HCT116 (cell line): ENCODE results near the gene PTHLH. TPM values are rescaled to one million over a fixed set of nuclear protein-coding genes. Genes with fewer than 3 reads are reported as not detected.

Experiments
- ATAC-seq: fragments of 200-7000 bp; cut with Tn5 transposase; 2 replicates; pipeline ENCODE4 v1.9.1; 2020; ENCODE audit warnings: mild to moderate bottlenecking, moderate library complexity
- BruUV-seq: library from RNA; stranded (reverse); fragments of 400-500 nt; replicated peaks from 2 replicates; lab custom pipeline; 2021; lab: Mats Ljungman, UMichigan
- CTCF ChIA-PET: fragments of 300-600 bp; sonication (Branson Sonifier 250); formaldehyde crosslinking; loops from one replicate; lab custom pipeline; 2021; ENCODE audit warnings: antibody characterized with exemption; lab: Charles Lee
- POLR2A ChIA-PET: fragments of 300-600, 350-600 bp; sonication (Branson Sonifier 250); formaldehyde crosslinking; loops from one replicate; lab custom pipeline; 2021; ENCODE audit warnings: antibody characterized with exemption; lab: Charles Lee
- RAD21 ChIA-PET, 2 experiments: fragments of 300-600 bp; sonication (Branson Sonifier 250); formaldehyde crosslinking; loops; one replicate each; lab custom pipeline; 2023; ENCODE audit warnings: low total read pairs in 2 of 2; ENCODE audit not compliant: uncharacterized antibody in 2 of 2, unreplicated experiment in 2 of 2, low non-redundant PET in 1 of 2; lab: Charles Lee
- DNase-seq: peaks from one replicate; pipeline ENCODE4 v3.0.0-alpha.2; 2010; ENCODE audit warnings: low read depth, low spot score
- H2AFZ ChIP-seq: fragments of 200-600 bp; shearing (Covaris generic), sonication (generic); 2 replicates; pipeline ENCODE4 v1.6.1; 2017; ENCODE audit warnings: low read depth, mixed run types, mixed read lengths, antibody characterized with exemption, low read length; ENCODE audit not compliant: poor library complexity, severe bottlenecking
- H3K27ac ChIP-seq: 2 replicates; pipeline ENCODE4 v1.5.1; 2012; ENCODE audit warnings: low read depth, low read length
- H3K27me3 ChIP-seq: fragments of 200-600 bp; sonication (generic); 2 replicates; pipeline ENCODE4 v1.6.1; 2016; ENCODE audit warnings: mixed run types, low read length, mixed read lengths; ENCODE audit not compliant: insufficient read depth
- H3K36me3 ChIP-seq, 2 experiments: fragments of 200-500 bp in 1 of 2; fragments of 200-600 bp in 1 of 2; sonication (Bioruptor generic) in 1 of 2; sonication (generic) in 1 of 2; 2 replicates each; pipeline versions ENCODE4 v1.5.1 to v1.6.1; 2014 to 2016; ENCODE audit warnings: low read length in 2 of 2, inconsistent platforms in 1 of 2, mixed read lengths in 1 of 2, mixed run types in 1 of 2; ENCODE audit not compliant: insufficient read depth in 2 of 2, control insufficient read depth in 1 of 2
- H3K4me1 ChIP-seq, 2 experiments: fragments of 200-600 bp in 1 of 2; sonication (generic) in 1 of 2; 2 replicates each; pipeline versions ENCODE4 v1.5.1 to v1.6.1; 2012 to 2017; ENCODE audit warnings: low read length in 2 of 2, inconsistent platforms in 1 of 2, mild to moderate bottlenecking in 1 of 2, mixed read lengths in 1 of 2, mixed run types in 1 of 2, moderate library complexity in 1 of 2; ENCODE audit not compliant: insufficient read depth in 2 of 2, control insufficient read depth in 1 of 2
- H3K4me2 ChIP-seq: fragments of 200-600 bp; sonication (generic); 2 replicates; pipeline ENCODE4 v1.6.1; 2017; ENCODE audit warnings: mixed run types, low read length, mixed read lengths
- H3K4me3 ChIP-seq, 2 experiments: fragments of 200-600 bp in 1 of 2; sonication (generic) in 1 of 2; replicated peaks in 1 of 2; 2 replicates each; pipeline ENCODE4 v1.5.1; 2011 to 2016; ENCODE audit warnings: low read length in 2 of 2, control low read depth in 1 of 2, low read depth in 1 of 2, mild to moderate bottlenecking in 1 of 2, mixed read lengths in 1 of 2, mixed run types in 1 of 2
- H3K79me2 ChIP-seq: fragments of 200-600 bp; sonication (generic); 2 replicates; pipeline ENCODE4 v1.6.1; 2017; ENCODE audit warnings: mild to moderate bottlenecking, mixed run types, low read length, moderate library complexity, mixed read lengths; ENCODE audit not compliant: insufficient read depth
- H3K9ac ChIP-seq: fragments of 200-600 bp; sonication (generic); 2 replicates; pipeline ENCODE4 v1.6.1; 2016; ENCODE audit warnings: low read length, mixed read lengths
- H3K9me2 ChIP-seq: fragments of 200-600 bp; sonication (generic), shearing (Covaris generic); 2 replicates; pipeline ENCODE4 v1.6.1; 2017; ENCODE audit warnings: mixed run types, mild to moderate bottlenecking, moderate library complexity; ENCODE audit not compliant: insufficient read depth
- H3K9me3 ChIP-seq, 2 experiments: fragments of 200-500 bp in 1 of 2; fragments of 200-600 bp in 1 of 2; sonication (Bioruptor generic) in 1 of 2; sonication (generic) in 1 of 2; 2 replicates each; pipeline ENCODE4 v1.6.1; 2014 to 2017; ENCODE audit warnings: low read length in 2 of 2, mixed read lengths in 2 of 2, inconsistent platforms in 1 of 2, low read depth in 1 of 2, mild to moderate bottlenecking in 1 of 2, mixed run types in 1 of 2, moderate library complexity in 1 of 2; ENCODE audit not compliant: control insufficient read depth in 1 of 2, insufficient read depth in 1 of 2
- H4K20me1 ChIP-seq: fragments of 200-600 bp; sonication (generic), shearing (Covaris generic); 2 replicates; pipeline ENCODE4 v1.6.1; 2017; ENCODE audit warnings: mixed run types, mild to moderate bottlenecking, moderate library complexity; ENCODE audit not compliant: insufficient read depth
- ATF3 ChIP-seq: IDR thresholded peaks from 2 replicates; pipeline ENCODE4 v1.6.1; 2012
- CEBPB ChIP-seq: IDR thresholded peaks from 2 replicates; pipeline ENCODE4 v1.6.1; 2012; ENCODE audit warnings: low read depth
- EGR1 ChIP-seq: IDR thresholded peaks from 2 replicates; pipeline ENCODE4 v1.6.1; 2012; ENCODE audit warnings: low read depth
- ELF1 ChIP-seq: IDR thresholded peaks from 2 replicates; pipeline ENCODE4 v1.6.1; 2012; ENCODE audit warnings: low read depth, borderline replicate concordance
- FOSL1 ChIP-seq: IDR thresholded peaks from 2 replicates; pipeline ENCODE4 v1.6.1; 2012; ENCODE audit warnings: low read depth
- MAX ChIP-seq: IDR thresholded peaks from 2 replicates; pipeline ENCODE4 v1.6.1; 2012
- REST ChIP-seq: IDR thresholded peaks from 2 replicates; pipeline ENCODE4 v1.6.1; 2012; ENCODE audit warnings: low read depth
- SIN3A ChIP-seq: IDR thresholded peaks from 2 replicates; pipeline ENCODE4 v1.6.1; 2012; ENCODE audit warnings: low read depth
- TCF7L2 ChIP-seq: IDR thresholded peaks from 2 replicates; pipeline ENCODE4 v1.7.0; 2011; ENCODE audit warnings: borderline replicate concordance, inconsistent platforms; ENCODE audit not compliant: insufficient read depth, insufficient read length; ENCODE audit errors: extremely low read depth
- YY1 ChIP-seq: IDR thresholded peaks from 2 replicates; pipeline ENCODE4 v1.6.1; 2011; ENCODE audit warnings: low read length, low read depth, moderate library complexity, mild to moderate bottlenecking; ENCODE audit not compliant: insufficient replicate concordance; ENCODE audit errors: extremely low read depth
- ZBTB33 ChIP-seq: IDR thresholded peaks from 2 replicates; pipeline ENCODE4 v1.6.1; 2011; ENCODE audit warnings: mild to moderate bottlenecking, low read length, moderate library complexity; ENCODE audit not compliant: insufficient replicate concordance; ENCODE audit errors: extremely low read depth
- ZFX ChIP-seq: fragments of 450-650 bp; IDR thresholded peaks from 2 replicates; pipeline ENCODE4 v1.6.1; 2017
- intact Hi-C: fragments of 100-400 bp; cut with micrococcal nuclease; formaldehyde crosslinking; loops from 2 replicates; pipeline ENCODE4 v1.10.0; 2022
- total RNA-seq: library from RNA; stranded (reverse); gene quantifications from one replicate; pipeline ENCODE4 v1.2.1, GENCODE V29; 2021; ENCODE audit not compliant: unreplicated experiment

PTHLH gene
- total RNA-seq, 1 experiment from 2014 or later = not detected

GRCh38 chr12:27946421-27946820 lies 26.1 kb downstream of the PTHLH start:
- Histone ChIP-seq H3K4me1 (no peaks in the 10 kb centered on the region), H3K4me3 (no peak overlapping the region), H2AFZ (no peak overlapping the region), H4K20me1 (no peaks in the 10 kb centered on the region), H3K4me2 (no peak overlapping the region), H3K27ac (no peak overlapping the region), H3K36me3 (no peaks in the 10 kb centered on the region), H3K27me3 (no peaks in the 10 kb centered on the region), H3K79me2 (no peaks in the 10 kb centered on the region), H3K9me3 (no peaks in the 10 kb centered on the region), H3K9me2 (no peaks in the 10 kb centered on the region), H3K9ac (no peak overlapping the region)
- ATAC-seq = no peak
- TF ChIP-seq EGR1 (no peak), REST (no peak), ZBTB33 (no peak), FOSL1 (no peak), ELF1 (no peak), ATF3 (no peak), SIN3A (no peak), CEBPB (no peak), MAX (no peak), YY1 (no peak), TCF7L2 (no peak), ZFX (no peak)
- intact Hi-C loops = no loop called here
- POLR2A ChIA-PET = no interaction called here
- RAD21 ChIA-PET = no interaction called here
- CTCF ChIA-PET = interaction anchor here (1.3 kb wide), 1 partner anchor 214 kb away, joined by 3 read pairs; no protein-coding TSS in a partner anchor
- DNase-seq = no peak
- BruUV-seq = no TSS peak
